NB4 (cell line): ENCODE data around the gene DSCAML1.

ENCODE experiments used
- DNase-seq: peaks from one replicate; pipeline ENCODE4 v3.0.0; 2010; ENCODE audit warnings: low read depth
- H3K4me3 ChIP-seq: one replicate; pipeline ENCODE4 v1.5.1; 2011; ENCODE audit warnings: mild to moderate bottlenecking, low read depth, low read length, moderate library complexity
- MYC ChIP-seq: IDR thresholded peaks from 2 replicates; pipeline ENCODE4 v1.6.1; 2011; ENCODE audit warnings: low read depth, low read length
- POLR2A ChIP-seq: IDR thresholded peaks from 2 replicates; pipeline ENCODE4 v1.6.1; 2011; ENCODE audit warnings: mild to moderate bottlenecking; ENCODE audit not compliant: insufficient read length; ENCODE audit errors: extremely low read depth
- TF ChIP-seq, protein P1 (sequence below): IDR thresholded peaks from 2 replicates; pipeline ENCODE4 v1.6.1; 2011; ENCODE audit warnings: low read depth, low read length
- TF ChIP-seq, protein P2 (sequence below): IDR thresholded peaks from one replicate; pipeline ENCODE4 v1.5.1; 2012; ENCODE audit warnings: low read depth, low read length

Gene DSCAML1

GRCh38 chr11:117502779-117503100 is 294.3 kb downstream of the DSCAML1 start:
- no peak overlapping the region for H3K4me3 ChIP-seq
- TF ChIP-seq, protein P1, sequence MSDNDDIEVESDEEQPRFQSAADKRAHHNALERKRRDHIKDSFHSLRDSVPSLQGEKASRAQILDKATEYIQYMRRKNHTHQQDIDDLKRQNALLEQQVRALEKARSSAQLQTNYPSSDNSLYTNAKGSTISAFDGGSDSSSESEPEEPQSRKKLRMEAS: no peak
- TF ChIP-seq POLR2A: no peak
- no peak for TF ChIP-seq MYC
- TF ChIP-seq, protein P2, sequence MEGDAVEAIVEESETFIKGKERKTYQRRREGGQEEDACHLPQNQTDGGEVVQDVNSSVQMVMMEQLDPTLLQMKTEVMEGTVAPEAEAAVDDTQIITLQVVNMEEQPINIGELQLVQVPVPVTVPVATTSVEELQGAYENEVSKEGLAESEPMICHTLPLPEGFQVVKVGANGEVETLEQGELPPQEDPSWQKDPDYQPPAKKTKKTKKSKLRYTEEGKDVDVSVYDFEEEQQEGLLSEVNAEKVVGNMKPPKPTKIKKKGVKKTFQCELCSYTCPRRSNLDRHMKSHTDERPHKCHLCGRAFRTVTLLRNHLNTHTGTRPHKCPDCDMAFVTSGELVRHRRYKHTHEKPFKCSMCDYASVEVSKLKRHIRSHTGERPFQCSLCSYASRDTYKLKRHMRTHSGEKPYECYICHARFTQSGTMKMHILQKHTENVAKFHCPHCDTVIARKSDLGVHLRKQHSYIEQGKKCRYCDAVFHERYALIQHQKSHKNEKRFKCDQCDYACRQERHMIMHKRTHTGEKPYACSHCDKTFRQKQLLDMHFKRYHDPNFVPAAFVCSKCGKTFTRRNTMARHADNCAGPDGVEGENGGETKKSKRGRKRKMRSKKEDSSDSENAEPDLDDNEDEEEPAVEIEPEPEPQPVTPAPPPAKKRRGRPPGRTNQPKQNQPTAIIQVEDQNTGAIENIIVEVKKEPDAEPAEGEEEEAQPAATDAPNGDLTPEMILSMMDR: no peak
- DNase-seq: no peak

DNA sequence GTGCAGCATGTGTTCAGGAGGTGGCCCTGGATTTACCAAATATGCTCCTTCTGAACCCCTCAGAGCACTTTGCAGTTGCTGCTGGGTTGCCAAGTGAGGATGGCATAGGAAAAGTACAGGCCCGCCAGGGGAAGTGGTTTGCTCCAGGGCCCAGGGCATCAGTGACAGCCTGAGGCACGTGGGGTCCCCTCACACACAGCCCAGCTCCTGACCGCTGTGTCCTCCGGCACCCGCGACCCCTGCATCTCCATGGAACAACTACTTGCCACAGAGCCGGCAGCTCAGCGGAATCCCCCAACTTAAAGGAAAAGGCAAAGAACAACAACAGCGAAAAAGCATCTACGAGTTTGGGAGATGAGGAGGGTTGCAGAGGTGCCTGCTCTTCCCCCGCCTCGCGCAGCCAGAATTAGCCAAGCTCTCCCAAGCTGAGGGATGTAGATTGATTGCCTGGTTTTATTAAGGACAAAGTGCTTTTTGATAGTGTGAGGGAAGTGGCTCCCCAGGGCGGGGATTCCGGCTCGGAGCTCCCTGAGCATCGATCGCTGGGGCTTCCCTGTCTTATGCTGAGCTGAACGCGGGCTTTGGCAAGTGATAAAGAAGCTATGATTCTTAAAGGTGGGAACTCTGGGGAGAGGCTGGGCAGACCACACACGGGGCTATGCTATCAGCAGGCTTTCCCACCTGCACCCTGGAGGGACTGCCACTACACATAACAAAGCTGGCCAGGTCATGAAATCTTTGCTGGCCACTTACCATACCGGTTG is 294.8 kb downstream of the DSCAML1 start:
- no peak overlapping the region for H3K4me3 ChIP-seq
- no peak for DNase-seq
- TF ChIP-seq, protein P1: no peak
- TF ChIP-seq, protein P2: no peak
- TF ChIP-seq MYC (no peak), POLR2A (no peak)

GRCh38 chr11:117501237-117501898 is 295.6 kb downstream of the DSCAML1 start:
- TF ChIP-seq, protein P1: no peak
- TF ChIP-seq MYC: no peak
- TF ChIP-seq, protein P2: no peak
- no peak for TF ChIP-seq POLR2A
- DNase-seq: no peak
- H3K4me3 ChIP-seq: no peak overlapping the region

GRCh38 chr11:117498791-117499190 is 298.2 kb downstream of the DSCAML1 start:
- no peak overlapping the region for H3K4me3 ChIP-seq
- TF ChIP-seq MYC (no peak), POLR2A (no peak)
- TF ChIP-seq, protein P1: no peak
- TF ChIP-seq, protein P2: no peak
- no peak for DNase-seq

GRCh38 chr11:117497206-117497951 is 299.6 kb downstream of the DSCAML1 start:
- DNase-seq: no peak
- TF ChIP-seq, protein P1: no peak
- TF ChIP-seq MYC: no peak
- TF ChIP-seq POLR2A: no peak
- H3K4me3 ChIP-seq: no peak overlapping the region

DNA sequence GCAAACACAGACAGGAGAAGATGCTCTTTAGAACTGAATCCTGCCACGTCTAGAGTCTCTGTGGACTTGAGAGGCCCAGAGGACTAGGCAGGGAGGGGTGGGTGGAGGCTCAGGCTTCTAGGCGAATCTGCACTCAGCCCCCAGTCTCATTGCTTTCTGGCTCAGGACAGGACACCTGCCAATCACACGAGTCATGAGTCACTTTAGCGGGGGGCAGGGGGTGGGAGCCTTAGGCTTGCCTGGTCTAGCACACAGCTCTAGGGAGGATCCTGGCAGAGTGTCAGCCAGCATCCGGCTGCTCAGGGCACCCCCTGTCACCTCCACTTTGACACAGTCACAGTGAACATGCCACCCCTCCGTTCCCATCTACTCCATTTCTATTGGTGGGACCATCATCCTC is 301.7 kb downstream of the DSCAML1 start:
- TF ChIP-seq MYC (no peak), POLR2A (no peak)
- TF ChIP-seq, protein P1: no peak
- TF ChIP-seq, protein P2: no peak
- DNase-seq: no peak
- no peak overlapping the region for H3K4me3 ChIP-seq
